PC-9 (cell line): ENCODE results near the gene ORAI2. TPM values are rescaled to one million over a fixed set of nuclear protein-coding genes. Genes with fewer than 3 reads are reported as not detected.
"Not testable (repeated sequence)": the region's sequence is repeated elsewhere in the genome, so short reads cannot be mapped to it uniquely, and the experiment has no call there.

Experiments
- BruUV-seq: library from RNA; stranded (reverse); fragments of 400-500 nt; replicated peaks from 2 replicates; lab custom pipeline; 2021; lab: Mats Ljungman, UMichigan
- CTCF ChIA-PET: fragments of 300-600 bp; sonication (Branson Sonifier 250); formaldehyde crosslinking; loops from one replicate; lab custom pipeline; 2022; ENCODE audit warnings: antibody characterized with exemption; lab: Charles Lee
- POLR2A ChIA-PET: fragments of 300-600 bp; sonication (Branson Sonifier 250); formaldehyde crosslinking; loops from one replicate; lab custom pipeline; 2022; ENCODE audit warnings: antibody characterized with exemption; ENCODE audit not compliant: unreplicated experiment; lab: Charles Lee
- DNase-seq, 2 experiments: peaks; one replicate each; pipeline versions ENCODE4 v3.0.0 to v3.0.0-alpha.2; 2015 to 2022; ENCODE audit warnings: mixed read lengths in 1 of 2
- H2AFZ ChIP-seq: fragments of 200-600 bp; sonication (generic); 2 replicates; pipeline ENCODE4 v1.8.1; 2017; ENCODE audit warnings: antibody characterized with exemption
- H3F3A ChIP-seq: fragments of 200-600 bp; sonication (generic); 2 replicates; pipeline ENCODE4 v1.8.1; 2017; ENCODE audit warnings: antibody characterized with exemption, mild to moderate bottlenecking, low read depth; ENCODE audit not compliant: insufficient read depth
- H3K27ac ChIP-seq: fragments of 200-600 bp; sonication (generic); 2 replicates; pipeline ENCODE4 v1.6.1; 2016; ENCODE audit warnings: mixed run types
- H3K27me3 ChIP-seq: fragments of 200-600 bp; sonication (generic); 2 replicates; pipeline ENCODE4 v1.6.1; 2016; ENCODE audit warnings: low read depth, mixed run types; ENCODE audit not compliant: insufficient read depth
- H3K36me3 ChIP-seq: fragments of 200-600 bp; sonication (generic); 2 replicates; pipeline ENCODE4 v1.6.1; 2016; ENCODE audit warnings: low read depth, mixed run types
- H3K4me1 ChIP-seq: fragments of 200-600 bp; sonication (generic); replicated peaks from 2 replicates; pipeline ENCODE4 v1.6.1; 2016; ENCODE audit warnings: mixed run types; ENCODE audit not compliant: insufficient read depth
- H3K4me2 ChIP-seq: fragments of 200-600 bp; sonication (generic); 2 replicates; pipeline ENCODE4 v1.6.1; 2017; ENCODE audit warnings: mixed run types
- H3K4me3 ChIP-seq: fragments of 200-600 bp; sonication (generic); 2 replicates; pipeline ENCODE4 v1.6.1; 2016; ENCODE audit warnings: mixed run types
- H3K79me2 ChIP-seq: fragments of 200-600 bp; sonication (generic); 2 replicates; pipeline ENCODE4 v1.6.1; 2017; ENCODE audit warnings: low read depth, mixed run types
- H3K9me2 ChIP-seq: fragments of 200-600 bp; sonication (generic); 2 replicates; pipeline ENCODE4 v1.8.1; 2017; ENCODE audit warnings: mild to moderate bottlenecking; ENCODE audit not compliant: insufficient read depth
- H3K9me3 ChIP-seq: fragments of 200-600 bp; sonication (generic); 2 replicates; pipeline ENCODE4 v1.8.1; 2016; ENCODE audit warnings: low read depth; ENCODE audit not compliant: insufficient read depth
- H4K20me1 ChIP-seq: fragments of 200-600 bp; sonication (generic); 2 replicates; pipeline ENCODE4 v1.8.1; 2017; ENCODE audit not compliant: insufficient read depth
- intact Hi-C: fragments of 100-400 bp; cut with micrococcal nuclease; formaldehyde crosslinking; loops from one replicate; pipeline ENCODE4 v1.10.0; 2022; ENCODE audit not compliant: unreplicated experiment
- microRNA-seq: library from miRNA; unstranded; fragments of <30 nt; microRNA quantifications from one replicate; pipeline ENCODE4 v1.2.0, GENCODE V29; 2021; ENCODE audit warnings: borderline number of aligned reads, borderline replicate concordance
- total RNA-seq: library from RNA; stranded (reverse); gene quantifications from 2 replicates; pipeline ENCODE4 v1.2.3, GENCODE V29; 2021

Gene ORAI2
- total RNA-seq, 1 experiment from 2014 or later, result 53.3 TPM

DNA sequence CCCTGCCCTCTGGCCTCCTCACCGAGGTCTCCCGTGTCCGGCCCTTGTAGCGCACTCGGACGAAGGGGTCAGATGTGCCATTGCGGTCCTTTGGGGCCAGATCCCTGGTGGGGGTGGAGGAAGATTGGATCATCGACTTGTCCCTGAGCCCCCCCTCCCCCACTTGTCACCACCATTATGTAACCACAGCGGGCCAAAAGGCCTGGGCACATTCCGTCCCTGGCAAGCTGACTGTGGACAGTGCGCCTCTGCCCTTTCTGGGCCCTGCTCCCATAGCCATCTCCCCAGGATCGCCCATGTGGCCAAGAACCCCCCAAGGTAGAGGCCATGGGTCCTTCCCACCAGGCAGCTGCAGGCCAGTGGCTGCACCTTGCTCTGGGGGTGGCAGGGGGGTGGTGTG, 69.8 kb downstream of the ORAI2 start:
- H3K27me3 ChIP-seq, H3K9me2 ChIP-seq, intact Hi-C loops, POLR2A ChIA-PET, DNase-seq, H3K4me3 ChIP-seq, H3K79me2 ChIP-seq, H3K4me1 ChIP-seq, CTCF ChIA-PET, H3F3A ChIP-seq, H3K4me2 ChIP-seq, H3K27ac ChIP-seq, H3K9me3 ChIP-seq, H4K20me1 ChIP-seq, BruUV-seq, H3K36me3 ChIP-seq, H2AFZ ChIP-seq: not testable (repeated sequence)

DNA sequence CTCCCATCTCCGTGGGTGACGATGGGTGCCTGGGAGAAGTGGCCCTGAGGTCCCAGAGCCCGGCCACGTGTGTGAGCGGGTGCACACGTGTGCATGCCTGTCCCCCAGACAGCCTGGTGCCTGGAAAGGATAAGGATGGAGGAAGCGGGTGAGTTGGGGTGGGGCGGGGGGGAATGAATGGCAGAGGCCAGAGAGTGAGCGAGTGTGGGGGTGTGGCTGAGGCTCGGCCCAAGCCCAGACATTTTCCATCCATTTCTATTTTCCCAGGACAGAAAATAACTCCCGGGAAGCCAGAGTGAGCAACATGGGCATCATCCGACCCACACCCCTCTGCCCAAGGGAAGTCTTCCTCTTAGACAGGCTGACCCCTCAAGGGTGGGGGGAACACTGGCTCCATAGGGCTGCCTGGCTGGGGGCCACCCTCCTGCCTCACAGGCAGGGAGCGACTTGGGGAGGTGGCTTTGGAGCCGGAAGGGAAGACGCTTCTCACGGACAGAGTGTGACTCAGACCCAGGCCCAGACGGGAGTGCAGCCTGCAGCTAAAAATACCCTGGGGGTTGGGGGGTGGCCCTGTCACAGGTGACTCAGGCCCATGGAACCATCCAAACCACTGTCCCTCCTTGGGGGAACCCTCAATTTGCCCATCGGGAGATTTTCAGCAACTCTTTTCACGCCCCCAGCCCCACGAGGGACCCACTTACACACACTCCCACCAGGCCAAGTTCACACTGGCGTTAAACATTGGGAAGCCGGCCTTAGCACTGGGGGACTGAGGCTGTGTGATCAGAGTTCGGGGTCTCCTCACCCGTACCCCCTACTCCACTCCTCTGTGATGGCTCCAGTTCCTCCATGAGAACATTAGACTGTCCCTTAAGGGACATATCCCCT, 72.2 kb downstream of the ORAI2 start:
- H3K4me2 ChIP-seq, result peak overlapping the region; percentile 42; the same call in 1 of the 2 replicates
- BruUV-seq, POLR2A ChIA-PET: not testable (repeated sequence)

More for the DNA sequence above, 72.2 kb downstream of the ORAI2 start:
- H3F3A ChIP-seq, CTCF ChIA-PET, intact Hi-C loops, H3K4me3 ChIP-seq, H3K36me3 ChIP-seq, DNase-seq, H2AFZ ChIP-seq, H3K27me3 ChIP-seq, H3K9me2 ChIP-seq, H3K79me2 ChIP-seq, H3K9me3 ChIP-seq, H4K20me1 ChIP-seq, H3K4me1 ChIP-seq: not testable (repeated sequence)
- H3K27ac ChIP-seq, result peak overlapping the region; percentile 53; the same call in 1 of the 2 replicates

Small RNA genes lying within 50 kb of the gene (microRNA-seq; reads per million reads assigned to microRNA genes)
- gene MIR4467, result 26.3 reads per million, percentile 35 among the genes with 10 or more reads in this experiment
- gene MIR5090, result 8.8 reads per million, percentile 13 among the genes with 10 or more reads in this experiment
- not detected for gene MIR548O

Other genes starting within 250 kb of the ORAI2 start
- gene SH2B2, start 146.7 kb upstream of the ORAI2 start, total RNA-seq, result 12.1 and 18.4 TPM in 2 replicates
- not detected in 2 replicates for gene SPDYE6, start 77.1 kb upstream of the ORAI2 start, total RNA-seq
- 34.6 and 43.1 TPM in 2 replicates for gene PRKRIP1, start 37.2 kb upstream of the ORAI2 start, total RNA-seq
- gene ALKBH4, start 31.3 kb downstream of the ORAI2 start, total RNA-seq, result 10.9 and 18.1 TPM in 2 replicates
- gene LRWD1, start 31.4 kb downstream of the ORAI2 start, total RNA-seq, result 35.3 and 57.9 TPM in 2 replicates
- gene POLR2J, start 45.3 kb downstream of the ORAI2 start, total RNA-seq, result 50.2 and 66.9 TPM in 2 replicates
- gene RASA4B, start 84.2 kb downstream of the ORAI2 start, total RNA-seq, result 1.2 and 5.8 TPM in 2 replicates
- 24.3 and 36.8 TPM in 2 replicates for gene UPK3BL2, start 110.1 kb downstream of the ORAI2 start, total RNA-seq
- gene SPDYE2, start 117.7 kb downstream of the ORAI2 start, total RNA-seq, result not detected in 2 replicates
- 51.1 and 54.0 TPM in 2 replicates for gene POLR2J3, start 139.0 kb downstream of the ORAI2 start, total RNA-seq
- gene RASA4, start 183.2 kb downstream of the ORAI2 start, total RNA-seq, result 25.5 and 44.7 TPM in 2 replicates
- 39.8 and 52.0 TPM in 2 replicates for gene UPK3BL1, start 209.2 kb downstream of the ORAI2 start, total RNA-seq
- not detected in 2 replicates for gene SPDYE2B, start 216.7 kb downstream of the ORAI2 start, total RNA-seq
- 16.4 and 17.6 TPM in 2 replicates for gene POLR2J2, start 238.1 kb downstream of the ORAI2 start, total RNA-seq